ENCODE results near the gene SRRM4.
"Not testable (repeated sequence)": the region's sequence is repeated elsewhere in the genome, so short reads cannot be mapped to it uniquely, and the experiment has no call there.

SRRM4 gene

DNA sequence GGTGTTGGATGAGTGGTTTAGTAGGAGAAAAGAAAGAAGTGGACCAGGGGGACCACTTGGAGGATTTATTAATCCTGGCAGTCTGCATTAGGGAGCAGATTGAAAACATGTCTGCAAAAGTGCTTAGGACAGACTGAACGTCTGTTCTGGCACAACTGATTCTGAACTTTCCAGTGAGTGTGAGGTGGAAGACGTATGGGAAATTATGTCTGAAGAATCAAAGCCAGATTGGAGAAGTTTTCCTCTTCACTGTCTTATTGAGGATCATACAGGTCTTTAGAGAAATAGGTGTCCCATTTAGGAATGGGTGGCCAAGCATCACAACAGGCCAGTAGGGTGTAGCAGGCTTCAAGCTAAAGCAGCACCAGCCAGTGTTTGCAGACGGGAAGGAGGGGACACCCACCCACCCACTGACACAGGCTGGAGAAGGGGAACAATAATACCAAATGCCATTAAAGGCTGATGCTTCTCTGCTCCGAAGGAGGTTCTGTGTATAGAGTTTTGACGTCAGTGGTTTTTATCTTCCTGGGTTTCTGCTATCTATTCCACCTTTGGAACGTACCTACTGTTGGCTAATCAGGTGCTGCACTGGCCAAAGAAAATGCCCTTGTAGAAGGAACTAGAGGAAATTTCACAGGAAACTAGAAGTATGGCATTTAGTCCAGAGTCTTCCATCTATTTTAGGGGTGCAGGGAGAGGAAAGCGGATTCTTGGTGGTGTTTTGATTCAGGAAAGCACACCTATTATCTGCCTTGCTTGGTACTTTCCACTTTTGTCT, 1.8 kb downstream of the SRRM4 start:
- Mint-ChIP-seq H3K4me3 (no peak overlapping the region), H3K4me1 (no peaks in the 10 kb centered on the region), H3K36me3 (no peaks in the 10 kb centered on the region), H3K27ac (no peak overlapping the region), H3K27me3 (peaks cover 25% of the 10 kb centered on the region), H3K9me3 (peaks cover 2% of the 10 kb centered on the region)
- ATAC-seq (ENCODE audit: low read depth) (no peak), DNase-seq (ENCODE audit: low spot score in 2 of 2) (no peak)

- H3K36me3 Mint-ChIP-seq = peaks cover 2% of the 10 kb centered on the region
- peaks cover 24% of the 10 kb centered on the region for H3K27me3 Mint-ChIP-seq
- no peak overlapping the region for H3K27ac Mint-ChIP-seq
- no peak overlapping the region for H3K4me3 Mint-ChIP-seq
- ATAC-seq (ENCODE audit: low read depth) (no peak), DNase-seq (ENCODE audit: low spot score in 2 of 2) (no peak)
- H3K9me3 Mint-ChIP-seq = peaks cover 3% of the 10 kb centered on the region
- no peaks in the 10 kb centered on the region for H3K4me1 Mint-ChIP-seq
Measured at GRCh38 chr12:118984161-118984943, 3.0 kb downstream of the SRRM4 start.

DNA sequence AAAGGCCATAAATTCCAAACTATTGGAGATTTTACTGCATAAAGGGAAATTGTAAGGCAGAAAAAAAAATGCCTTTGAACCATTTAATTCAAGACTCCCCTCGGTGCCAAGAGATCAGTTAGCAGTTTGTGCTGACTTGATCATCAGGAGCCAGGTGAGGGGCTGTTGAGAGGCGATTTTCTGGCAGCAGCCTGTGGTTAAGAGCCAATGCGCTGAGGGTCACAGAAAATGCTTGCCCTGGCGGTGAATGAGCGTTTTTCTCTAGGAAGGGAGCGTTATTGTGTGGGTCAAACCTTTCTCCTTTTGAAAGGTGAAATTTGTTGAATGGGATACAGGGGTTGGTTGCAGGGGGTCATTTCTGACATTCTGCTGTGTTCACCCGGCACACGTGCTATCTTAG, 4.7 kb downstream of the SRRM4 start:
- Mint-ChIP-seq H3K9me3 (peaks cover 4% of the 10 kb centered on the region), H3K4me3 (no peak overlapping the region), H3K4me1 (no peaks in the 10 kb centered on the region), H3K27ac (no peak overlapping the region), H3K27me3 (peaks cover 18% of the 10 kb centered on the region), H3K36me3 (peaks cover 2% of the 10 kb centered on the region)
- no peak for DNase-seq (ENCODE audit: low spot score in 2 of 2)
- no peak for ATAC-seq (ENCODE audit: low read depth)

GRCh38 chr12:118999107-118999506, 17.8 kb downstream of the SRRM4 start:
- no peak for ATAC-seq (ENCODE audit: low read depth)
- Mint-ChIP-seq H3K4me3 (no peak overlapping the region), H3K27ac (no peak overlapping the region), H3K9me3 (no peaks in the 10 kb centered on the region), H3K4me1 (no peaks in the 10 kb centered on the region), H3K27me3 (no peaks in the 10 kb centered on the region), H3K36me3 (no peaks in the 10 kb centered on the region)
- DNase-seq (ENCODE audit: low spot score in 2 of 2) = no peak

DNA sequence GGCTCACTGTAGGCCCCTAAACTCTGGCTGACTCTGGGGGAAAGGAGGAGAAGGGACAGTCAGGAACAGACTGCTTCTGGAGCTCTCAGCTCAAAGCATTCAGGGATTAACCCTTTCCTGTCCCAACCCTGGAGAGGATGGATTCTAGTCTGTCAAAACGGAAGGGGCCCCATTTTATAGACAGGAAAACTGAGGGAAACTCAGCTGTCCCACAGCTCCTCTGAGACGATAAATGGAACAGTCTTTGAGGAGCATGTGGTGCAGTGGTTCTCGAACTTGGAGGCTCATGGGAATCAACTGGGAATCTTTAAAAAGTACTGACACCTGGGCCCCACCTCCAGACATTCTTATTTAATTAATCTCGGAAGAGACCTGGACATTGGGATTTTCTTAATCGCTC, 23.7 kb downstream of the SRRM4 start:
- H3K36me3 Mint-ChIP-seq = no peaks in the 10 kb centered on the region
- DNase-seq (ENCODE audit: low spot score in 2 of 2) (no peak), ATAC-seq (ENCODE audit: low read depth) (no peak)
- no peak overlapping the region for H3K27ac Mint-ChIP-seq
- H3K27me3 Mint-ChIP-seq = peaks cover 7% of the 10 kb centered on the region
- no peaks in the 10 kb centered on the region for H3K4me1 Mint-ChIP-seq
- no peak overlapping the region for H3K4me3 Mint-ChIP-seq
- H3K9me3 Mint-ChIP-seq = no peaks in the 10 kb centered on the region

DNA sequence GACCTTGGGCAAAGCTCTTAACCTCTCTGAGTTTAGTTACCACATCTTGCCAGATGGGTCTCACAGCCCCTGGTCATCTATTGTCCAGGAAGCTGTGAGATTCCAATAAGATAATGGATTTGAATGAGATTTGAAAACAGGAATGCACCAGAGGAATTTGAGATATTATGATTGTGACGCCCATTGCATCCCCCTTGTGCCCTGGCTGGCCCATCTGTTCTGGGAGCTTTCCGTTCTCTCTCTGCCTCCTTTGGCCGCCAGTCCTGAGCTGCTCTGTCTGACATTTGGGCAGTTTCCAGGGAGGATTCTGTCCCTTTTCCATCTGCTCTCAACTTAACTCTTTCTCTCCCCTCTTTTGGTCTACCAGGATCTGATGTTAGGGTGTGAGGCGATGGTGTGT, 24.6 kb downstream of the SRRM4 start:
- Mint-ChIP-seq H3K27ac (no peak overlapping the region), H3K4me3 (no peak overlapping the region), H3K9me3 (no peaks in the 10 kb centered on the region), H3K27me3 (peaks cover 7% of the 10 kb centered on the region), H3K36me3 (no peaks in the 10 kb centered on the region), H3K4me1 (no peaks in the 10 kb centered on the region)
- ATAC-seq (ENCODE audit: low read depth) (no peak), DNase-seq (ENCODE audit: low spot score in 2 of 2) (no peak)

- peaks cover 2% of the 10 kb centered on the region for H3K9me3 Mint-ChIP-seq
- no peak for DNase-seq (ENCODE audit: low spot score in 2 of 2)
- no peak overlapping the region for H3K4me3 Mint-ChIP-seq
- peaks cover 7% of the 10 kb centered on the region for H3K27me3 Mint-ChIP-seq
- no peak for ATAC-seq (ENCODE audit: low read depth)
- H3K4me1 Mint-ChIP-seq = no peaks in the 10 kb centered on the region
- no peaks in the 10 kb centered on the region for H3K36me3 Mint-ChIP-seq
- H3K27ac Mint-ChIP-seq = no peak overlapping the region
Measured at GRCh38 chr12:119006746-119007145, 25.4 kb downstream of the SRRM4 start.

DNA sequence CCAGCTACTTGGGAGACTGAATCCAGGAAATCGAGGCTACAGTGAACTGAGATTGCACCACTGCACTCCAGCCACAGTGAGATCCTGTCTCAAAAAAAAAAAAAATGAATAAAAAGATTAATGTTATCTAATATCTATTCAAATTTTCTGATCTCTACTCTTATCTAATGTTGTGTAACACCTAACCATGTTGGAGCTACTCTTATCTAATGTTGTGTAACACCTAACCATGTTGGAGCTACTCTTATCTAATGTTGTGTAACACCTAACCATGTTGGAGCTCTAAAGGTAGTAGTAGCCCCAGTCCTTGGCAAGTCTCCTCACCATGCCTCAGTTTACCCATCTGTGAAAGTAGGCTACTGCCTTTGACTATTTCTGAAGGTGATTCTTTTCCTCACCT, 26.9 kb downstream of the SRRM4 start:
- H3K36me3 Mint-ChIP-seq, H3K4me3 Mint-ChIP-seq, H3K4me1 Mint-ChIP-seq: not testable (repeated sequence)

DNA sequence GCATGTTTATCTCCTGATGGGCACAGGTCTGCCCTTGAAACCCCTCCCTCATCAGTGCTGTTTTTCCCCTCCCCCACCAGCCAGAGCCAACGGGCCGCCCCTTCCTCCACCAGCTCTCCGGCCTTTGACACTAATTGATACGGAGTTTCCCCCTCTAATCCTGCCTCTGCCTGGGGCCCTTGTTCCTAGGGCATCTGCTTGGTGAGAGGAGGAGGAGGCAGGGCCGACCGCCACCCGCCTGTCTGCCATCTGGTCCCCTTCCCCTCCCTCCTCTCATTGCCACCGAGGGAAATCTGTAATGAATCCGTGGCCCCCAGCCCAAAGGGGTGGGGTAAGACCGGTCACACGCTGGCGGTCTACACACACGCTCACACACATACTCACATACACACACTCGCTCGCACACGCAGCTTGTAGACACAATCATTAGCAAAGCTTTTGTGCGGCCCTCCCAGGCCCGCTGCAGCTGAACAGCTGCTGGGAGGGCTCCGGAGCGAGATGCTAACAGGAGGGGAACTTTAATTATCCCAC, 27.4 kb downstream of the SRRM4 start:
- ATAC-seq (ENCODE audit: low read depth) (no peak), DNase-seq (ENCODE audit: low spot score in 2 of 2) (no peak)
- H3K9me3 Mint-ChIP-seq = peaks cover 5% of the 10 kb centered on the region
- no peak overlapping the region for H3K4me3 Mint-ChIP-seq
- no peaks in the 10 kb centered on the region for H3K4me1 Mint-ChIP-seq
- no peak overlapping the region for H3K27ac Mint-ChIP-seq
- no peaks in the 10 kb centered on the region for H3K36me3 Mint-ChIP-seq
- peaks cover 7% of the 10 kb centered on the region for H3K27me3 Mint-ChIP-seq

More for the DNA sequence above, 26.9 kb downstream of the SRRM4 start:
- H3K27ac Mint-ChIP-seq; H3K27me3 Mint-ChIP-seq; DNase-seq (ENCODE audit: low spot score in 2 of 2); H3K9me3 Mint-ChIP-seq; ATAC-seq (ENCODE audit: low read depth): not testable (repeated sequence)

- DNase-seq (ENCODE audit: low spot score in 2 of 2) (no peak), ATAC-seq (ENCODE audit: low read depth) (no peak)
- Mint-ChIP-seq H3K9me3 (peaks cover 5% of the 10 kb centered on the region), H3K27me3 (peaks cover 8% of the 10 kb centered on the region), H3K4me1 (no peaks in the 10 kb centered on the region), H3K4me3 (no peak overlapping the region), H3K36me3 (no peaks in the 10 kb centered on the region), H3K27ac (no peak overlapping the region)
Measured at GRCh38 chr12:119011231-119011630, 29.9 kb downstream of the SRRM4 start.

GRCh38 chr12:119012179-119012578, 30.8 kb downstream of the SRRM4 start:
- Mint-ChIP-seq H3K9me3 (peaks cover 5% of the 10 kb centered on the region), H3K27ac (no peak overlapping the region), H3K27me3 (peaks cover 9% of the 10 kb centered on the region), H3K36me3 (no peaks in the 10 kb centered on the region), H3K4me3 (no peak overlapping the region), H3K4me1 (no peaks in the 10 kb centered on the region)
- DNase-seq (ENCODE audit: low spot score in 2 of 2) (no peak), ATAC-seq (ENCODE audit: low read depth) (no peak)

GRCh38 chr12:119013023-119013422, 31.7 kb downstream of the SRRM4 start:
- DNase-seq (ENCODE audit: low spot score in 2 of 2) = no peak
- Mint-ChIP-seq H3K9me3 (peaks cover 5% of the 10 kb centered on the region), H3K36me3 (no peaks in the 10 kb centered on the region), H3K4me3 (no peak overlapping the region), H3K27me3 (peaks cover 12% of the 10 kb centered on the region), H3K4me1 (no peaks in the 10 kb centered on the region), H3K27ac (no peak overlapping the region)
- ATAC-seq (ENCODE audit: low read depth) = no peak

DNA sequence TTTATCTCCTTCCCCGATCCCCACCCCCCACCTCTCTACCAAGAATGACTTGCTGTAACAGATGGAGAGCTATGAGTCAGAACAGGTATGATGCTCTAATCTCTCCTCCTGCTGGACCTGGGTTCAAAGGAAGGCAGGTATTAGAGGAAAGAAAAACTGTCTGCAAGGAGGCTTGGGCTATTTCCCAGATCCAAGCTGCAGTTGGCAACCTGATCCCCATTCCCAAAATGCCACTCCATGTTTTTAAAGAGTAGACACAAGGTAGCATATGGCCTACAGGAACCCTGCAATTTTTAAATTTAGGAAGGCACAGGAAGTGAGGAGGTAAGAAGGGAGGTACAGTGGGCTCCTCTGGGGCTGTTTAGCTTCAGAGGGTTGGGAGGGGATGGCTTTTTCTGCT, 33.0 kb downstream of the SRRM4 start:
- Mint-ChIP-seq H3K27ac (no peak overlapping the region), H3K4me1 (no peaks in the 10 kb centered on the region), H3K9me3 (peaks cover 5% of the 10 kb centered on the region), H3K36me3 (no peaks in the 10 kb centered on the region), H3K27me3 (peaks cover 9% of the 10 kb centered on the region), H3K4me3 (no peak overlapping the region)
- ATAC-seq (ENCODE audit: low read depth) (no peak), DNase-seq (ENCODE audit: low spot score in 2 of 2) (no peak)

- Mint-ChIP-seq H3K36me3 (no peaks in the 10 kb centered on the region), H3K27ac (no peak overlapping the region), H3K4me3 (no peak overlapping the region), H3K9me3 (peaks cover 6% of the 10 kb centered on the region), H3K27me3 (peaks cover 11% of the 10 kb centered on the region), H3K4me1 (no peaks in the 10 kb centered on the region)
- no peak for DNase-seq (ENCODE audit: low spot score in 2 of 2)
- ATAC-seq (ENCODE audit: low read depth) = no peak
Measured at GRCh38 chr12:119016715-119017114, 35.4 kb downstream of the SRRM4 start.

All from memory B cell (primary cell).